ENCODE data around the gene ZBTB42. TPM values are rescaled to one million over a fixed set of nuclear protein-coding genes. Genes with fewer than 3 reads are reported as not detected.

Gene ZBTB42
- polyA plus RNA-seq, 1 of the 3 experiments (the other 2 are of a cell fraction): 3.1 TPM

DNA sequence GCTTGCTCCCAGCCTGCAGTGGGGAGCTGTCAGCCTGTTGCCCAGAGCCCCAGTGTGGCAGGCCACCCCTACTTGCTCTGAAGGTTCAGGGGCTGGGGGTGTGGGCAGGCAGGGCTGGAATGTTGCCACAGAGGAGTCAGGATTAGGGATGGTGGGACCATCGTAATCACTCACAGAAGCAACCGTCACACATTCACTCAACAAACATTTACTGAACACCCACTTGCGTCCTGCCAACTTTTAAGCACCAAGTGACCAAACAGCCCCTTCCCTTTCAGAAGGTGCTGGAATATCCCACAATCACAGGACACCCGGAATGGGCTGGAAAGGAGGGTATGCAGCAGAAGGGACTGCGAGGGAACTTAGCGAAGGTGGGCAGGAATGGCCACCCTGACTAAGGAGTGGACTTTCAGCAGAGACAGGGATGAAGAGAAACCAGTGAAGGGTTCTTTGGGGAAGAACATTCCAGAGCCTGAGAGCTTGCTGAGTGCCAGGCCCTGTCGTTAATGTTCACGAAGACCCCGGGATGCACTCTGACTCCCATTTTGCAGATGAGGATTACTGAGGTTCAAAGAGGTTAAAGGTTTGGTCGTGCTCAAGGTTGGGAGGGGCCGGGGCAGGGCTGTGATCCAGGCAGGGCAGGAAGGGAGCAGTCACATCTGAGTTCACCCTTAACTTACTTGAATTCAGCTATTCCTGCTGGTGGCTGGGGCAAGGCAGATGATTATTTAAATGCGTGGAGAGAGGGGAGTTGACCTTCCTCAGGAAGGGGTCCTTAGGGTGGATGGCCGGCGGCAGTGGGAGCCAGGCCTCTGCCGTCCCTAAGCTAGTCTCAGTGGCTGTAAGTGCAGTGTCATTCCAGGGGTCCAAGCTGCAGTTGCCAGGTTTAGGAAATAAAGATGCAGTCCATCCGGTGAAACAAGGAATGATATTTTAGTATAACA is 2.3 kb upstream of the ZBTB42 start:
- 97% methylated on average over 15 of the region's 16 CpGs for WGBS (ENCODE audit: low lambda C conversion rate)
- no peak overlapping the region for H3K4me2 ChIP-seq
- H3K36me3 ChIP-seq (replicated peaks in 1 of 2; ENCODE audit: control insufficient read depth in 1 of 2, insufficient read depth in 2 of 2, low read length in 1 of 2): no peaks in the 10 kb centered on the region
- no peak overlapping the region for H3K27ac ChIP-seq (ENCODE audit: low read depth in 2 of 2, low read length in 1 of 2)
- POLR2A ChIA-PET: no interaction called here
- TF ChIP-seq TCF12 (IDR thresholded peaks at IDR 0.05) (no peak), FOXM1 (IDR thresholded peaks at IDR 0.05; ENCODE audit: low read depth) (no peak), POLR2AphosphoS5 (IDR thresholded peaks at IDR 0.05; ENCODE audit: low read depth, low read length) (no peak)
- DNase-seq: no peak
- peaks cover 15% of the 10 kb centered on the region for H3K79me2 ChIP-seq (ENCODE audit: insufficient read depth)
- H4K20me1 ChIP-seq (ENCODE audit: insufficient read depth): peaks cover 13% of the 10 kb centered on the region
- H2AFZ ChIP-seq (ENCODE audit: low read depth): no peak overlapping the region
- CTCF ChIA-PET: interaction anchor here (1.3 to 5.2 kb wide), 3 partner anchors 23 to 30 kb away, joined by 4 to 26 read pairs (median 25); no protein-coding TSS in a partner anchor
- no peaks in the 10 kb centered on the region for H3K9me3 ChIP-seq
- H3K9ac ChIP-seq: no peak overlapping the region
- peaks cover 11 to 58% of the 10 kb centered on the region in 2 experiments; a peak in 3 of 4 replicates for H3K4me1 ChIP-seq (ENCODE audit: control insufficient read depth in 1 of 2, insufficient read depth in 2 of 2, low read depth in 1 of 2, low read length in 1 of 2)
- H3F3A ChIP-seq (replicated peaks; ENCODE audit: insufficient read depth): peaks cover 19% of the 10 kb centered on the region
- H3K27me3 ChIP-seq (ENCODE audit: insufficient read depth): no peaks in the 10 kb centered on the region
- H3K4me3 ChIP-seq (ENCODE audit: low read depth in 2 of 2, low read length in 1 of 2): no peak overlapping the region
- H3K9me2 ChIP-seq: no peaks in the 10 kb centered on the region

DNA sequence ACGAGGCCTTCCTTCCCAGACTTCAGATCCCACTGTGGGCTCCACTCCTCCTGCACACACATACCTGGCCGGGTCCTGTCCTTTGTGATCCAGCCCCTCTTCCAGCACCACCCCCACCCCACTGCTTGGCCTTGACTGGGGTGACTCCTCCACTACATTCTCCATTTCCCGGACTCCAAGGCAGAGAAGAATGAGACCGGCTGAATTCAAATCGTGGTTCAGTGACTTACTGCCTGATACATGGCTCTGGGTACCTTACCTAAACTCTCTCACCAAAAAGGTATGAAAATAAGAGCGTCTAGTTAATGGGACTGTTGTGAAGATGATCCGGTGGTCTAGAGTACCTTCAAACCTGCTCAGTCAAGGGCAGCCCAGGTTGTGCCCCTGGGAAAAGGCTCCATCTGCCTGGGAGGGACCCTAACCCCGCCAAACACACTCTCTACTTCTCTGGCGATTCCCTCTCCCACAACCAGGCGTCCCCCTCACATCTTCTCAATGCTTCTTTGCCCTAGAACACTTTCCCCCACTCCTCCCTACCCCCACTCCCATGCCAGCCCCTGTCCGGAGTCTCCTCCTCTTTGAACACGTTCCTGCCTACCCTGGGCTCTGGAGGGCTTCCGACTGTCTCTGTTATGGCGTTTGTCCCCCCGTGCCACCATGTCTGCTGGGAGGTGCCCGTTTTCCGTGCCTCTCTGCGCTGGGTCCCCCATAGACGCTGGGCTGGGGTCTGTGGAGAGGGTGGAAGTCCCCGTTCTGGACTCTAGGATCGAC is 1.5 kb upstream of the ZBTB42 start:
- ChIA-PET POLR2A (no interaction called here), CTCF (interaction anchor here (1.4 to 5.2 kb wide), 4 partner anchors 22 to 42 kb away, joined by 4 to 26 read pairs (median 15); no protein-coding TSS in a partner anchor)

More for the DNA sequence above, 1.5 kb upstream of the ZBTB42 start:
- TF ChIP-seq SMC3 (IDR thresholded peaks at IDR 0.05; ENCODE audit: low read depth, low read length): no peak
- TF ChIP-seq, protein P1, sequence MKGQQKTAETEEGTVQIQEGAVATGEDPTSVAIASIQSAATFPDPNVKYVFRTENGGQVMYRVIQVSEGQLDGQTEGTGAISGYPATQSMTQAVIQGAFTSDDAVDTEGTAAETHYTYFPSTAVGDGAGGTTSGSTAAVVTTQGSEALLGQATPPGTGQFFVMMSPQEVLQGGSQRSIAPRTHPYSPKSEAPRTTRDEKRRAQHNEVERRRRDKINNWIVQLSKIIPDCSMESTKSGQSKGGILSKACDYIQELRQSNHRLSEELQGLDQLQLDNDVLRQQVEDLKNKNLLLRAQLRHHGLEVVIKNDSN (IDR thresholded peaks at IDR 0.05; ENCODE audit: borderline replicate concordance, low read depth): no peak
- TF ChIP-seq, protein P2, sequence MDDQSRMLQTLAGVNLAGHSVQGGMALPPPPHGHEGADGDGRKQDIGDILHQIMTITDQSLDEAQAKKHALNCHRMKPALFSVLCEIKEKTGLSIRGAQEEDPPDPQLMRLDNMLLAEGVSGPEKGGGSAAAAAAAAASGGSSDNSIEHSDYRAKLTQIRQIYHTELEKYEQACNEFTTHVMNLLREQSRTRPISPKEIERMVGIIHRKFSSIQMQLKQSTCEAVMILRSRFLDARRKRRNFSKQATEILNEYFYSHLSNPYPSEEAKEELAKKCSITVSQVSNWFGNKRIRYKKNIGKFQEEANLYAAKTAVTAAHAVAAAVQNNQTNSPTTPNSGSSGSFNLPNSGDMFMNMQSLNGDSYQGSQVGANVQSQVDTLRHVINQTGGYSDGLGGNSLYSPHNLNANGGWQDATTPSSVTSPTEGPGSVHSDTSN (IDR thresholded peaks at IDR 0.05): no peak
- TF ChIP-seq CHD2 (IDR thresholded peaks at IDR 0.05; ENCODE audit: low read length, partially characterized antibody): no peak
- no peak for TF ChIP-seq NRF1 (IDR thresholded peaks at IDR 0.05; ENCODE audit: low read depth, low read length)
- no peak for TF ChIP-seq MXI1 (IDR thresholded peaks at IDR 0.05; ENCODE audit: low read depth, low read length)
- no peak for TF ChIP-seq EP300 (IDR thresholded peaks at IDR 0.05; ENCODE audit: borderline replicate concordance in 1 of 2, low read depth in 1 of 2, low read length in 1 of 2)
- TF ChIP-seq, protein P3, sequence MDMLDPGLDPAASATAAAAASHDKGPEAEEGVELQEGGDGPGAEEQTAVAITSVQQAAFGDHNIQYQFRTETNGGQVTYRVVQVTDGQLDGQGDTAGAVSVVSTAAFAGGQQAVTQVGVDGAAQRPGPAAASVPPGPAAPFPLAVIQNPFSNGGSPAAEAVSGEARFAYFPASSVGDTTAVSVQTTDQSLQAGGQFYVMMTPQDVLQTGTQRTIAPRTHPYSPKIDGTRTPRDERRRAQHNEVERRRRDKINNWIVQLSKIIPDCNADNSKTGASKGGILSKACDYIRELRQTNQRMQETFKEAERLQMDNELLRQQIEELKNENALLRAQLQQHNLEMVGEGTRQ (IDR thresholded peaks at IDR 0.05; ENCODE audit: borderline replicate concordance, low read depth, low read length): no peak
- TF ChIP-seq TCF12 (IDR thresholded peaks at IDR 0.05): no peak
- no peak for TF ChIP-seq JUND (IDR thresholded peaks at IDR 0.05)
- TF ChIP-seq, protein P4, sequence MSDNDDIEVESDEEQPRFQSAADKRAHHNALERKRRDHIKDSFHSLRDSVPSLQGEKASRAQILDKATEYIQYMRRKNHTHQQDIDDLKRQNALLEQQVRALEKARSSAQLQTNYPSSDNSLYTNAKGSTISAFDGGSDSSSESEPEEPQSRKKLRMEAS (IDR thresholded peaks at IDR 0.05; ENCODE audit: low read depth): no peak
- no peak for TF ChIP-seq TAF1 (IDR thresholded peaks at IDR 0.05; ENCODE audit: borderline replicate concordance, low read depth, low read length)
- TF ChIP-seq EZH2phosphoT487 (IDR thresholded peaks at IDR 0.05; ENCODE audit: borderline replicate concordance, low read depth): no peak
- no peak for TF ChIP-seq FOSL2 (IDR thresholded peaks at IDR 0.05; ENCODE audit: borderline replicate concordance, low read depth)
- no peak for TF ChIP-seq ELF1 (IDR thresholded peaks at IDR 0.05)
- Histone ChIP-seq H4K20me1 (ENCODE audit: insufficient read depth) (peaks cover 4% of the 10 kb centered on the region), H3K79me2 (ENCODE audit: insufficient read depth) (peaks cover 6% of the 10 kb centered on the region), H2AFZ (ENCODE audit: low read depth) (peak overlapping the region; percentile 86), H3K36me3 (replicated peaks in 1 of 2; ENCODE audit: control insufficient read depth in 1 of 2, insufficient read depth in 2 of 2, low read length in 1 of 2) (no peaks in the 10 kb centered on the region), H3K9me2 (no peaks in the 10 kb centered on the region), H3K4me2 (peak overlapping the region; percentile 71; the same call in 1 of the 2 replicates), H3K4me3 (ENCODE audit: low read depth in 2 of 2, low read length in 1 of 2) (peak overlapping the region; percentile 47 to 67; a peak in 3 of 4 replicates), H3K9me3 (no peaks in the 10 kb centered on the region), H3K9ac (peak overlapping the region; percentile 47; the same call in 1 of the 2 replicates), H3K27me3 (ENCODE audit: insufficient read depth) (no peaks in the 10 kb centered on the region), H3F3A (replicated peaks; ENCODE audit: insufficient read depth) (peaks cover 22% of the 10 kb centered on the region), H3K27ac (ENCODE audit: low read depth in 2 of 2, low read length in 1 of 2) (no peak overlapping the region; a peak in 1 of 4 replicates), H3K4me1 (ENCODE audit: control insufficient read depth in 1 of 2, insufficient read depth in 2 of 2, low read depth in 1 of 2, low read length in 1 of 2) (peaks cover 9 to 54% of the 10 kb centered on the region in 2 experiments; a peak in 2 of 4 replicates)
- no peak for DNase-seq
- WGBS (ENCODE audit: low lambda C conversion rate): 70% methylated on average over 21 of the region's 21 CpGs
